Limb (tissue), 2 donors: ENCODE results near the gene PTTG2.

Experiments
- DNase-seq, 2 donors: peaks; one replicate each; pipeline ENCODE4 v3.0.0-alpha.2; 2016; ENCODE audit errors: extremely low spot score in 2 of 2

The PTTG2 gene

DNA sequence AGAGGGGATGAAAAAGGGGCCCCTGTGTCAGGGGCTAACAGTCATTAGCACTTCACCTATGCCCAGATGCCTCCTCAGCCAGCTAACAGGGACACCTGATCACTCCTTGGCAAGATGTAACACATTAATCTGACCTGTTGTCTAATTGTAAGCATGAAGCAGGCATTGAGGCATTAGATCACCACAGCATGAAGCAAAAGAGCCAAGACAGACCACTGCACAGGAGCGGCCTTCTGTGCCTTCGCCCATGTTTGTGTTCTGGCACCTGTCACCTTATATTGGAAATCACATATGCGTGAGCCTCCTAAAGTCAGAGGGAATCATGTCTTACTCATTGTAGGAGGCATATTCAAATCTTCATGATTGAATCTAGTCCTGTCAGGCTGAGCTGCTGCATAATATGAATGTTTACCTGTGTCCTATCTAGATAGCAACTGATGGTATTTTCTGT is 48.4 kb downstream of the PTTG2 start:
- no peak for DNase-seq

GRCh38 chr4:38009421-38009820 is 49.2 kb downstream of the PTTG2 start:
- no peak for DNase-seq

DNA sequence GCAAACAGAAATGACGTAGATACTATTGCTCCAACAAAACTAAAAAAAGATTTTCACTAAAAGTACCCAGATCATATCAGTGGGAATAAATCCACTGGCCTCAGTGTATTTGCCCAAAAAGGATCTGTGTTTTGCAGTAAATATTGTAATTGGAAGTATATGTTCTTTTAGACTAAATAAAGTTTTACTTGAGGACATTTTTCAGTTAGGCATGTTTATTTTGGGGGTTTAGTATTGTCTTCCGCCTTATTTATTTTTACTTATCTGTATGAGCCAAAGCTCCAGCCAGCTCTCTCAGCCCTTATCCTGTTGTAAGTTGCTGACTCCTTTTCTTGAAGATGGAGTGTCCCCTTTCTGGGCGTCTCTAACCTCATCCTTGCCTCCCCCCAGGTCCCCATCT is 49.8 kb downstream of the PTTG2 start:
- no peak for DNase-seq
